ENCODE measurements around the gene ITPR2. TPM values are rescaled to one million over a fixed set of nuclear protein-coding genes. Genes with fewer than 3 reads are reported as not detected.

The ITPR2 gene
- total RNA-seq, 2 donors from 2014 or later = 31.3 to 31.7 TPM

GRCh38 chr12:26378711-26379110 lies 454.3 kb downstream of the ITPR2 start:
- intact Hi-C loops (cut with DNase I, micrococcal nuclease) = no loop called here
- ATAC-seq (peak; percentile 99), DNase-seq (peak; percentile 15 to 39)

GRCh38 chr12:26374934-26375680 lies 457.9 kb downstream of the ITPR2 start:
- no peak for DNase-seq
- intact Hi-C loops (cut with DNase I, micrococcal nuclease) = no loop called here

GRCh38 chr12:26373606-26374495 lies 459.1 kb downstream of the ITPR2 start:
- no peak for ATAC-seq
- no peak for DNase-seq
- intact Hi-C loops (cut with DNase I, micrococcal nuclease) = no loop called here

More at GRCh38 chr12:26374934-26375680, 457.9 kb downstream of the ITPR2 start:
- ATAC-seq = no peak

GRCh38 chr12:26372866-26373265 lies 460.1 kb downstream of the ITPR2 start:
- ATAC-seq (no peak), DNase-seq (no peak)
- intact Hi-C loops (cut with DNase I, micrococcal nuclease) = no loop called here

GRCh38 chr12:26370098-26370497 lies 462.9 kb downstream of the ITPR2 start:
- DNase-seq (no peak), ATAC-seq (no peak)
- intact Hi-C loops (cut with DNase I, micrococcal nuclease) = no loop called here

- DNase-seq (no peak), ATAC-seq (no peak)
- intact Hi-C loops (cut with DNase I, micrococcal nuclease) = no loop called here
Observed at GRCh38 chr12:26369588-26369987, 463.4 kb downstream of the ITPR2 start.

- DNase-seq (no peak), ATAC-seq (no peak)
- intact Hi-C loops (cut with DNase I, micrococcal nuclease) = no loop called here
Observed at GRCh38 chr12:26367991-26368730, 464.8 kb downstream of the ITPR2 start.

GRCh38 chr12:26361964-26362363 lies 471.0 kb downstream of the ITPR2 start:
- no peak for ATAC-seq
- intact Hi-C loops (cut with DNase I, micrococcal nuclease) = no loop called here
- DNase-seq = no peak

- DNase-seq (no peak), ATAC-seq (no peak)
- intact Hi-C loops (cut with DNase I, micrococcal nuclease) = no loop called here
Observed at GRCh38 chr12:26360062-26360461, 472.9 kb downstream of the ITPR2 start.

GRCh38 chr12:26359576-26359975 lies 473.4 kb downstream of the ITPR2 start:
- intact Hi-C loops (cut with DNase I, micrococcal nuclease) = no loop called here
- DNase-seq = no peak
- no peak for ATAC-seq

- ATAC-seq (no peak), DNase-seq (no peak)
- intact Hi-C loops (cut with DNase I, micrococcal nuclease) = no loop called here
Observed at GRCh38 chr12:26358651-26359050, 474.3 kb downstream of the ITPR2 start.

- ATAC-seq = no peak
- DNase-seq = no peak
Observed at GRCh38 chr12:26347300-26347699, 485.7 kb downstream of the ITPR2 start.

GRCh38 chr12:26346736-26347135 lies 486.3 kb downstream of the ITPR2 start:
- no peak for DNase-seq
- intact Hi-C loops (cut with DNase I, micrococcal nuclease) = no loop called here
- no peak for ATAC-seq

More at GRCh38 chr12:26347300-26347699, 485.7 kb downstream of the ITPR2 start:
- intact Hi-C loops (cut with DNase I, micrococcal nuclease) = no loop called here

GRCh38 chr12:26345471-26346003 lies 487.5 kb downstream of the ITPR2 start:
- intact Hi-C loops (cut with DNase I, micrococcal nuclease) = no loop called here
- ATAC-seq (no peak), DNase-seq (no peak)

- DNase-seq = no peak
- intact Hi-C loops (cut with DNase I, micrococcal nuclease) = no loop called here
- no peak for ATAC-seq
Observed at GRCh38 chr12:26341491-26341890, 491.5 kb downstream of the ITPR2 start.

- intact Hi-C loops (cut with DNase I, micrococcal nuclease) = no loop called here
- peak in 1 of 2 donors; percentile 42 for DNase-seq
- ATAC-seq = peak; percentile 41
Observed at GRCh38 chr12:26340649-26341048, 492.3 kb downstream of the ITPR2 start.

- no peak for ATAC-seq
- DNase-seq = no peak
- intact Hi-C loops (cut with DNase I, micrococcal nuclease) = no loop called here
Observed at GRCh38 chr12:26339976-26340375, 493.0 kb downstream of the ITPR2 start.

GRCh38 chr12:26338586-26339572 lies 494.1 kb downstream of the ITPR2 start:
- ATAC-seq = no peak
- DNase-seq = no peak
- intact Hi-C loops (cut with DNase I, micrococcal nuclease) = no loop called here
